Measurements from ENCODE around the gene B4GALT7. TPM values are rescaled to one million over a fixed set of nuclear protein-coding genes. Genes with fewer than 3 reads are reported as not detected.
A peak's percentile ranks its signal among the peaks of the same experiment; 100 is the strongest.

Gene B4GALT7
- total RNA-seq, 1 experiment from 2014 or later: 37.3 TPM

GRCh38 chr5:177601126-177601525, 1.2 kb downstream of the B4GALT7 start:
- H3K36me3 ChIP-seq (replicated peaks; ENCODE audit: control insufficient read depth, insufficient read depth, low read length): peaks cover 1% of the 10 kb centered on the region; the same call in 1 of the 2 replicates
- peaks cover 3% of the 10 kb centered on the region; the same call in 1 of the 2 replicates for H3K27me3 ChIP-seq (ENCODE audit: control insufficient read depth, insufficient read depth, low read length)
- H3K4me3 ChIP-seq (ENCODE audit: insufficient read depth, low read depth, low read length): no peak overlapping the region
- no peak for DNase-seq

DNA sequence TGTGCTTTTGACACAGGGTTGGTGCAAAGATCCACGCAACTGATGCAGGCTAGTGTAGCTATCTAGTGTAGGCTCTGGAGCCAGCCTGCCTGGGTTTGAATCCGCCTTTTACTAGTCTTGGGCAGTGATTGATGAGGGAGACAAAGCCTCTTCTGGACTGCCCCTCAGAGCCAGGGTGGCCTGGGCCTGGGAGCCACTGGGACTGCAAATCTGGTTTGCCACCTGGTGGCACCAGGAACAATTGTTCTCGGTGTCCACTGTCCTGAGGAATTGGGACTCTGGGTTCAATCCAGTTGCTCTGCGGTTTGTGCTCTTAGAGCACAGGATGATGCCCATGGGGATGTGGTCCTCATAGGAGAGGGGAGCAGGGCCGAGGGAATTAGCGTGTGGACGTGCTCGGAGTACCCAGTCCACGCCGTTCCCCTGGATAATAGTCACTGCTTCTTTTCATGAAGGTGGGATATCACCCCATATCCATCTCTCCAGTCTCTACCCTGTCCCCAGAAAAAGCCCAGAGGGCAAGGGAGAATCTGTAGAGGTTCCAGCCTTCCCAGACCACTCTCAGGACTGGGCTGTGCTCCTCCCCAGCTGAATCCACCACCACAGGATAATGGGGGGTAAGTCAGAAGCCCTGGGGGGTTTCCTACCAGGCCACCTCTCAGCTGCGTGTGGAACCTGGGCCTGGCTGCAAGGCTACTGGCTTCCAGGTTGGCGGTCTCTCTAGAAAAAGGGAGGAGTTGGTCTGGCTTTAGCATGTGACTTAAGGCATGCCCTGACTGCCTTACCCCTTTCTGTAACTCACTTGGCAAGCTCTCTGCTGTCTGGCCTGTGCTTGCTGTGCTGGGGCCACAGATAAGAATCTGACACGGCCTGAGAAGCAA, 1.9 kb downstream of the B4GALT7 start:
- no peak for DNase-seq
- H3K27me3 ChIP-seq (ENCODE audit: control insufficient read depth, insufficient read depth, low read length): peaks cover 3% of the 10 kb centered on the region; the same call in 1 of the 2 replicates
- no peaks in the 10 kb centered on the region for H3K36me3 ChIP-seq (replicated peaks; ENCODE audit: control insufficient read depth, insufficient read depth, low read length)
- H3K4me3 ChIP-seq (ENCODE audit: insufficient read depth, low read depth, low read length): no peak overlapping the region

DNA sequence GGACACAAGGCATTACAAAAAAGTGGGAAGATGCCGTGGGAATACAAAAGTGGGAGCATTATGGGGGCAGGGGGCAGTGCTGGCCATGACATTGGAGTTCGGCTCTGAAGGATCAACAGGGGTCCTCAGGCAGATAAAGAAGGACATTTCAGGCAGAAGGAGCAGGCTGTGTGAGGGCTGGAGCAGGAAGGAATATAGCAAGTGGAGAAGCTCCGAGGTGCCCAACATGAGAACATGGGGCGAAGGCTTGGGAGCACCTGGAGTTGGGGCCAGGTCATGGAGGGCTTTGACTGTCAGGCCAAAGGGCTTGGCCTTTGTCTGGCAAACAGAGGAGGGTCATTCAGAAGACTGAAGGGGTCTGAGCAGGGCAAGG, 2.5 kb downstream of the B4GALT7 start:
- no peak for DNase-seq
- no peaks in the 10 kb centered on the region for H3K36me3 ChIP-seq (replicated peaks; ENCODE audit: control insufficient read depth, insufficient read depth, low read length)
- H3K4me3 ChIP-seq (ENCODE audit: insufficient read depth, low read depth, low read length): no peak overlapping the region
- H3K27me3 ChIP-seq (ENCODE audit: control insufficient read depth, insufficient read depth, low read length): peaks cover 3% of the 10 kb centered on the region; the same call in 1 of the 2 replicates

- H3K4me3 ChIP-seq (ENCODE audit: insufficient read depth, low read depth, low read length): no peak overlapping the region
- DNase-seq: no peak
- peaks cover 3% of the 10 kb centered on the region; the same call in 1 of the 2 replicates for H3K27me3 ChIP-seq (ENCODE audit: control insufficient read depth, insufficient read depth, low read length)
- no peaks in the 10 kb centered on the region for H3K36me3 ChIP-seq (replicated peaks; ENCODE audit: control insufficient read depth, insufficient read depth, low read length)
Measured at GRCh38 chr5:177603631-177604030, 3.7 kb downstream of the B4GALT7 start.

DNA sequence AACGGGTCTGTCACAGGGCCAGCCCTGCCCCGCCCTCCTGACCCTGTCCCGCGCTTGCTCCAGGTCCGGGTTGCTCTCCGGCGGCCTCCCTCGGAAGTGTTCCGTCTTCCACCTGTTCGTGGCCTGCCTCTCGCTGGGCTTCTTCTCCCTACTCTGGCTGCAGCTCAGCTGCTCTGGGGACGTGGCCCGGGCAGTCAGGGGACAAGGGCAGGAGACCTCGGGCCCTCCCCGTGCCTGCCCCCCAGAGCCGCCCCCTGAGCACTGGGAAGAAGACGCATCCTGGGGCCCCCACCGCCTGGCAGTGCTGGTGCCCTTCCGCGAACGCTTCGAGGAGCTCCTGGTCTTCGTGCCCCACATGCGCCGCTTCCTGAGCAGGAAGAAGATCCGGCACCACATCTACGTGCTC, 4.2 kb downstream of the B4GALT7 start:
- no peak for DNase-seq
- peaks cover under 1% of the 10 kb centered on the region; the same call in 1 of the 2 replicates for H3K27me3 ChIP-seq (ENCODE audit: control insufficient read depth, insufficient read depth, low read length)
- H3K4me3 ChIP-seq (ENCODE audit: insufficient read depth, low read depth, low read length): no peak overlapping the region
- no peaks in the 10 kb centered on the region for H3K36me3 ChIP-seq (replicated peaks; ENCODE audit: control insufficient read depth, insufficient read depth, low read length)

- Histone ChIP-seq H3K4me3 (ENCODE audit: insufficient read depth, low read depth, low read length) (no peak overlapping the region), H3K36me3 (replicated peaks; ENCODE audit: control insufficient read depth, insufficient read depth, low read length) (no peaks in the 10 kb centered on the region; the same call in none of the 2 replicates), H3K27me3 (ENCODE audit: control insufficient read depth, insufficient read depth, low read length) (no peaks in the 10 kb centered on the region)
- no peak for DNase-seq
Measured at GRCh38 chr5:177604656-177605055, 4.7 kb downstream of the B4GALT7 start.

GRCh38 chr5:177605078-177605477, 5.1 kb downstream of the B4GALT7 start:
- Histone ChIP-seq H3K36me3 (replicated peaks; ENCODE audit: control insufficient read depth, insufficient read depth, low read length) (no peaks in the 10 kb centered on the region; the same call in none of the 2 replicates), H3K4me3 (ENCODE audit: insufficient read depth, low read depth, low read length) (no peak overlapping the region), H3K27me3 (ENCODE audit: control insufficient read depth, insufficient read depth, low read length) (no peaks in the 10 kb centered on the region)
- no peak for DNase-seq

- H3K4me3 ChIP-seq (ENCODE audit: insufficient read depth, low read depth, low read length): no peak overlapping the region
- no peak for DNase-seq
- no peaks in the 10 kb centered on the region; the same call in none of the 2 replicates for H3K36me3 ChIP-seq (replicated peaks; ENCODE audit: control insufficient read depth, insufficient read depth, low read length)
- no peaks in the 10 kb centered on the region for H3K27me3 ChIP-seq (ENCODE audit: control insufficient read depth, insufficient read depth, low read length)
Measured at GRCh38 chr5:177605667-177606066, 5.7 kb downstream of the B4GALT7 start.

DNA sequence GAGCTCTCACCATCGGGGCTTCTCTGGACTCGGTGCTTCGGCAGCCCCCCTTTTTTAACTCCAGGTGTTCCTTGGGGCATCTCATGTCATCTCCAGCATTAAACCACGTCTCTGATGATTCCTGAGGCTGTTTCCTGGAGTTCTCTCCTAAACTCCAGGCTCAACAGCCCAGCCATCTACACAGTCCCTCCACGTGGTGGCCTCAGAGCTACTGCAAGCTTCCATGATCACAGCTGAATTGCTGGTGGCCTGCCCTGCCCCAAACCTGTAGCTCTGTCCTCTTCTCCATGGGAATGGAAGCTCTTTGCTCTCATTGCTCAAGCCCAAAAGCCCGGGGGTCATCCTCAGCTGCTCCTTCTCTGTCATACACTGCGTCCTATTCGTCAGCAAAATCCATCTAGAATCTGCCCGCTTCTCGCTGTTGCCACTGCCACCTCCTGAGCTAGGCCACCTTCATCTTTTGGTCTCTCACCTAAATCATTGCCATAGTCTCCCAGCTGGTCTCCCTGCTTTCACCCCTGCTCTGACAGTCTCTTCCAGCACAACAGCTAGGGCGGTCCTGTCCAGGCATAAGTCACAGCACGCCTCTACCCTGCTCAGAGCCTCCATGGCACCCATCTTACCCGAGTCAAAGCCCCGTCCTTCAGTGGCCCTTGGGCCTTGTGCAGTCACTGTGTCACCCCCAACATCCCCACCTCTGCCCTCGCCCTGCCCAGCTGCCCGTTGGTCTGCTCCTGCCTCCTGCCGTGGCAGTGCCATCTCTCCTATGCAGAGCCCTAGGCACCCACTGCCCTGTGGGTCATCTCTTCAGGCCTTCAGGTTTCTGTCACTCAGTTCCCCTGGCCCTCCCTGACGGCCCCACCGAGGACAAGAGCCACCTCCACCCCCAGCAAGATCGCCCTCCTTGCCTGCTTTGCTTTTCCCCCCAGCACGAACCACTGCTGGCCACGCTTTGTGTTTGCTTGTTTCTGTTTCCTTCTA, 6.4 kb downstream of the B4GALT7 start:
- H3K36me3 ChIP-seq (replicated peaks; ENCODE audit: control insufficient read depth, insufficient read depth, low read length): no peaks in the 10 kb centered on the region; the same call in none of the 2 replicates
- DNase-seq: peak; percentile 16
- H3K4me3 ChIP-seq (ENCODE audit: insufficient read depth, low read depth, low read length): no peak overlapping the region

DNA sequence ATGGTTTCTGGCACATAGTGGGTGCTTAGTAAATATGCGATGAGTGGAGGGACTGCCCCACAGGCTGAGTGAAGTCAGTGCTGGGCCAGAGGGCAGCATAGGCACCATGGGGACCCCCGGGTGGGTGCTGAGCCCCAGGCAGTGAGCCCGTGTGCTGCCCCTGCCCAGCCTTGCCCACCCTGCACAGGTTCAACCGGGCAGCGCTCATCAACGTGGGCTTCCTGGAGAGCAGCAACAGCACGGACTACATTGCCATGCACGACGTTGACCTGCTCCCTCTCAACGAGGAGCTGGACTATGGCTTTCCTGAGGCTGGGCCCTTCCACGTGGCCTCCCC, 7.2 kb downstream of the B4GALT7 start:
- H3K4me3 ChIP-seq (ENCODE audit: insufficient read depth, low read depth, low read length): no peak overlapping the region
- H3K36me3 ChIP-seq (replicated peaks; ENCODE audit: control insufficient read depth, insufficient read depth, low read length): no peaks in the 10 kb centered on the region; the same call in none of the 2 replicates
- no peak for DNase-seq
- H3K27me3 ChIP-seq (ENCODE audit: control insufficient read depth, insufficient read depth, low read length): no peaks in the 10 kb centered on the region

More for the DNA sequence above, 6.4 kb downstream of the B4GALT7 start:
- no peaks in the 10 kb centered on the region for H3K27me3 ChIP-seq (ENCODE audit: control insufficient read depth, insufficient read depth, low read length)

DNA sequence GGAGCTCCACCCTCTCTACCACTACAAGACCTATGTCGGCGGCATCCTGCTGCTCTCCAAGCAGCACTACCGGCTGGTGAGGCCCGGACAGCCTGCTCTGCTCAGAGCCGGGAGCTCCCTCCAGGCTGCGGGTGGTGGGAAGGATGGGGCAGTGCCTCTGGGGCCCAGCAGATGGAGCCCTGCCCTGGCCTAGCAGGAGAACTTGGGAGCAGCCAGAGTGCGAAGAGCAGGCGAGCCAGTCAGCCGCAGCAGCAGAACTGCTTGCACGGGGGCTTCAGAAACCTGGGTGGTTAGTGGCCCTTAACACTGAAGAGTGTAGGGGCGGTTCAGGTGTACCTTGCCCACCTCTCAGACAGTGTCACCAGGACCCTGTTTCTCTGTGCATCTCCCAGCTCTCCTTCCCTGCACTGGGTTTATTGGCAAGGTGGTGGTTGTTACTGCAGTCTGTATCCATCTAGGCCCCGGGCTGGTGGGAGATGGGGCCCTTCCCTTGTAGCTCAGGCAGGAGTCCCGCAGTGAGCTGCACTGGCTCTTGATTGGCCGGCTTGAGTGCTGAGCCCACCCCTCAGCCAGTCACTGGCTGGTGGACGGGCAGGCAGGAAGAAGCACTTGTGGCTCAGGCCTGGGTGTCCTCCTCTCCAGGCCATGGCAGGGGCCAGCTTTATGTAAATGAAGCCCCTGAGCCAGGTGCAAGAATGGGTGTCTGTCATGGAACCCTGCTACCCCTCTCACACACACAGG, 7.7 kb downstream of the B4GALT7 start:
- Histone ChIP-seq H3K4me3 (ENCODE audit: insufficient read depth, low read depth, low read length) (no peak overlapping the region), H3K36me3 (replicated peaks; ENCODE audit: control insufficient read depth, insufficient read depth, low read length) (no peaks in the 10 kb centered on the region; the same call in none of the 2 replicates), H3K27me3 (ENCODE audit: control insufficient read depth, insufficient read depth, low read length) (no peaks in the 10 kb centered on the region)
- DNase-seq: peak; percentile 94

GRCh38 chr5:177608243-177609075, 8.5 kb downstream of the B4GALT7 start:
- no peak overlapping the region for H3K4me3 ChIP-seq (ENCODE audit: insufficient read depth, low read depth, low read length)
- H3K36me3 ChIP-seq (replicated peaks; ENCODE audit: control insufficient read depth, insufficient read depth, low read length): no peaks in the 10 kb centered on the region; the same call in none of the 2 replicates
- peak; percentile 59 for DNase-seq
- no peaks in the 10 kb centered on the region for H3K27me3 ChIP-seq (ENCODE audit: control insufficient read depth, insufficient read depth, low read length)
